Measurements from ENCODE around the gene LHCGR. TPM values are rescaled to one million over a fixed set of nuclear protein-coding genes. Genes with fewer than 3 reads are reported as not detected.

LHCGR gene
- total RNA-seq, 1 donor from 2014 or later: not detected

DNA sequence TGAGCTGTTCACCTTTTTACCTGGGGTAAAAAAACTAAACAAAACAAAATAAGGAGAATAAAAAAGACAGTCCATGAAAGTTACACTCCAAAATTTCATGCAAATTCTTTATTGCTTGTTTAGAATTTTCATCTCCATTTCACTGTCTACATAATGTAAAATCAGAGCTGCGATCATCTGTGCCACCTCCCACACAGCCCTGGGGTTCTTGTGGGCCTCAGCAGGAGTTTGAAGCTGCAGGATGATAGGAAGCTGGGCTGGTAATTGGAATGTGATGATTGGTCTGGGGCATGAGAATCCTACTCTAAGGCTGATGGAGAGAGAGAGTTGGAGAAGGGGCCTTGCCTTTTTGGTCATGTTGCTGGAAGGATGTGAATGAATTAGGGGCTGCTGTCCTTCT is 4.2 kb upstream of the LHCGR start:
- TF ChIP-seq, protein P1, sequence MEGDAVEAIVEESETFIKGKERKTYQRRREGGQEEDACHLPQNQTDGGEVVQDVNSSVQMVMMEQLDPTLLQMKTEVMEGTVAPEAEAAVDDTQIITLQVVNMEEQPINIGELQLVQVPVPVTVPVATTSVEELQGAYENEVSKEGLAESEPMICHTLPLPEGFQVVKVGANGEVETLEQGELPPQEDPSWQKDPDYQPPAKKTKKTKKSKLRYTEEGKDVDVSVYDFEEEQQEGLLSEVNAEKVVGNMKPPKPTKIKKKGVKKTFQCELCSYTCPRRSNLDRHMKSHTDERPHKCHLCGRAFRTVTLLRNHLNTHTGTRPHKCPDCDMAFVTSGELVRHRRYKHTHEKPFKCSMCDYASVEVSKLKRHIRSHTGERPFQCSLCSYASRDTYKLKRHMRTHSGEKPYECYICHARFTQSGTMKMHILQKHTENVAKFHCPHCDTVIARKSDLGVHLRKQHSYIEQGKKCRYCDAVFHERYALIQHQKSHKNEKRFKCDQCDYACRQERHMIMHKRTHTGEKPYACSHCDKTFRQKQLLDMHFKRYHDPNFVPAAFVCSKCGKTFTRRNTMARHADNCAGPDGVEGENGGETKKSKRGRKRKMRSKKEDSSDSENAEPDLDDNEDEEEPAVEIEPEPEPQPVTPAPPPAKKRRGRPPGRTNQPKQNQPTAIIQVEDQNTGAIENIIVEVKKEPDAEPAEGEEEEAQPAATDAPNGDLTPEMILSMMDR (IDR thresholded peaks at IDR 0.05): no peak
- Mint-ChIP-seq H3K27me3 (ENCODE audit: unreplicated experiment) (peaks cover 43% of the 10 kb centered on the region), H3K27ac (ENCODE audit: unreplicated experiment) (no peak overlapping the region), H3K36me3 (ENCODE audit: unreplicated experiment) (no peaks in the 10 kb centered on the region), H3K4me3 (ENCODE audit: unreplicated experiment) (no peak overlapping the region), H3K4me1 (ENCODE audit: unreplicated experiment) (peaks cover 7% of the 10 kb centered on the region), H3K9me3 (ENCODE audit: unreplicated experiment) (peaks cover 14% of the 10 kb centered on the region)
- no peak for DNase-seq (ENCODE audit: extremely low spot score, unreplicated experiment)

DNA sequence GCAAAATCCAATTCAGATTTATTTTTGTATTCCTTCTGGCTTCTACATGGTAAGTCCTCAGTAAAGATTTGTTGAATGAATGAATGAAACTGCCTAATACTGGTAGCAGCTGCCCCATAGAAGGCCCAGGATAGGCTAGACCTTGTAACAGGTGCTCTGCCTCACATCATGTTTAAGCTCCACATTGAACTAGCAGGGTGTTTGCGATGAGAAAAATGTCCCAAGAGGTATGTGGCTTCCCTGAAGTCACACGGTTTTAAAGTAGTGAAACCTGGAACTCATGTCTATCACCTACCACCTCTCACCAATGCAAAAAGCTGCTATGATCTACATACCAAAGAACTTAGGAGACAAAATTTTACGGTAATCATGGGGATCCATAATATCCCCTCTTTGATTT is 765 bp upstream of the LHCGR start:
- Mint-ChIP-seq H3K27me3 (ENCODE audit: unreplicated experiment) (peaks cover 47% of the 10 kb centered on the region), H3K27ac (ENCODE audit: unreplicated experiment) (no peak overlapping the region), H3K9me3 (ENCODE audit: unreplicated experiment) (peaks cover 5% of the 10 kb centered on the region), H3K4me1 (ENCODE audit: unreplicated experiment) (peaks cover 7% of the 10 kb centered on the region), H3K4me3 (ENCODE audit: unreplicated experiment) (no peak overlapping the region), H3K36me3 (ENCODE audit: unreplicated experiment) (no peaks in the 10 kb centered on the region)
- no peak for DNase-seq (ENCODE audit: extremely low spot score, unreplicated experiment)
- TF ChIP-seq, protein P1 (IDR thresholded peaks at IDR 0.05): no peak

DNA sequence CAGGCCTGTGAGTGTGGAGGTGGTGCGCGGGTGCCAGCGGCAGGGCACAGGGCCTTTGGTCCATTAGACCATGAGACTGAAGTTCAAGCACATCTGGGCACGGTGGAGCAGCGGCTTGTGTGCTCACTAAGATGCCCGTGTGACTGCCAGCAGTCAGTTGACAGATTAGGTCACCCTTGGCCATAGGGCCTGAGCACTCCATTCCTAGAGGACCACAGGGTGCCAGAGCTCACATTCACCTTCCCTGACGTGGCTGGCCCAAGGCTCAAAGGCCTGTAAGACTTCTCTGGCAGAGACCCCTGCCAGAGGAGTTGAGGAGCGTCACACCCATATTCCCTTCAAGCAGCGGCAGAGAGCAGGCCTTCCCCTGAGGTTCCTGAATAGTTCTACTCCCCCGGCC is 650 bp downstream of the LHCGR start:
- no peak overlapping the region for H3K27ac Mint-ChIP-seq (ENCODE audit: unreplicated experiment)
- peak overlapping the region; percentile 12 for H3K4me3 Mint-ChIP-seq (ENCODE audit: unreplicated experiment)
- no peaks in the 10 kb centered on the region for H3K36me3 Mint-ChIP-seq (ENCODE audit: unreplicated experiment)
- TF ChIP-seq, protein P1 (IDR thresholded peaks at IDR 0.05): no peak
- no peak for DNase-seq (ENCODE audit: extremely low spot score, unreplicated experiment)
- peaks cover 5% of the 10 kb centered on the region for H3K9me3 Mint-ChIP-seq (ENCODE audit: unreplicated experiment)
- peaks cover 45% of the 10 kb centered on the region for H3K27me3 Mint-ChIP-seq (ENCODE audit: unreplicated experiment)
- peaks cover 12% of the 10 kb centered on the region for H3K4me1 Mint-ChIP-seq (ENCODE audit: unreplicated experiment)

DNA sequence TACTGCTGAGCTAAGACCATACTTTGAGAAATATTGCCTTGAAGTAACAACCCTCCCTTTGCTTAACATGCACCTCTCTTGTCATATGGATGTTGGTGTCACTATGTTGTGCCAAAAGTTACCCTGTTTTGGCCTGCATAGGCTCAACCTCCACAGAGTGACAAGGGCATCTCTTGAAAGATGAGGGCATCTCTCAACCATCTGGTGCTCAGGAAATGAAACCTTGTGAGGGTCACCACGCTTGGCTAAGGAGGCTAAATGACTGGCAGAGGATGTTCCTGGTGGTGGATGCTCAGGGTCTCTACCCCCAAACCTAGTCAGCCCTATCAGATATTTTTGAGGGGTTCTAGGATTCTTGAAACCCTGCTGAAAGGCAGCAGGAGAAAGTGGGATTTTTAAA is 2.3 kb downstream of the LHCGR start:
- Mint-ChIP-seq H3K4me1 (ENCODE audit: unreplicated experiment) (peaks cover 19% of the 10 kb centered on the region), H3K9me3 (ENCODE audit: unreplicated experiment) (peaks cover 5% of the 10 kb centered on the region), H3K36me3 (ENCODE audit: unreplicated experiment) (no peaks in the 10 kb centered on the region)

DNA sequence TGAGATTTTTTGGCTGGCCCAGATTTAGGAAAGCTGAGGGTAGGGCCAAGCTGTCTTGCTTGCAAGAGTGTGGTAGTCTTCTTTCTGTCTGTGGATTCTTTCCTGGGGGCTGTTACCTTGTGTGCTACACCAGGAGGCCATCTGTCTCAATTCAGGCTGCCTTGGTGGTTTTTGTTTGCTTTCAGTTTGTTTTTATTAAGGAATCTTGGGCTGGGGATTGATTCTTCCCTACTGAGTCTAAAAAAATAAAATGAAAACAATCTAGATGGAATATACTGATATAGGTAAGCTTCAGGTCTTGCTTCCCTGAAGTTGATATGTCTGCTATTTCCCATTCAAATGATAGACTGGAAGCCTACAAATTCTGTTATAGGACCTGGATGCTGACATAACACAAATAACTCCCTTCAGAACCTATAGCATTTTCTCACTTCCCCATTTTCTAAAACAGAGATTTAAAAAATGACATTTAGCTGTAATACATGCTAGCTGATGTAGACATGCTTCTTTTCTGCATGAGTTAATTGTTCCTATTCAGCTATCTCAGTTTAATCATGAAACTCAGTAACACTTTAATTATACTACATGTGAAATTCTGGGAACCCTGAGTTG is 5.3 kb downstream of the LHCGR start:
- H3K36me3 Mint-ChIP-seq (ENCODE audit: unreplicated experiment): no peaks in the 10 kb centered on the region
- no peaks in the 10 kb centered on the region for H3K9me3 Mint-ChIP-seq (ENCODE audit: unreplicated experiment)
- H3K4me3 Mint-ChIP-seq (ENCODE audit: unreplicated experiment): no peak overlapping the region
- H3K27ac Mint-ChIP-seq (ENCODE audit: unreplicated experiment): no peak overlapping the region
- no peak for DNase-seq (ENCODE audit: extremely low spot score, unreplicated experiment)
- H3K27me3 Mint-ChIP-seq (ENCODE audit: unreplicated experiment): peaks cover 19% of the 10 kb centered on the region
- TF ChIP-seq, protein P1 (IDR thresholded peaks at IDR 0.05): no peak
- H3K4me1 Mint-ChIP-seq (ENCODE audit: unreplicated experiment): peaks cover 18% of the 10 kb centered on the region

More for the DNA sequence above, 2.3 kb downstream of the LHCGR start:
- TF ChIP-seq, protein P1 (IDR thresholded peaks at IDR 0.05): no peak
- no peak for DNase-seq (ENCODE audit: extremely low spot score, unreplicated experiment)
- H3K27ac Mint-ChIP-seq (ENCODE audit: unreplicated experiment): no peak overlapping the region
- peaks cover 36% of the 10 kb centered on the region for H3K27me3 Mint-ChIP-seq (ENCODE audit: unreplicated experiment)
- H3K4me3 Mint-ChIP-seq (ENCODE audit: unreplicated experiment): no peak overlapping the region

Measured in osteocyte (in vitro differentiated cells).